ENCODE measurements around the gene PCDHB8.
"Not testable (repeated sequence)": the region's sequence is repeated elsewhere in the genome, so short reads cannot be mapped to it uniquely, and the experiment has no call there.

PCDHB8 gene

DNA sequence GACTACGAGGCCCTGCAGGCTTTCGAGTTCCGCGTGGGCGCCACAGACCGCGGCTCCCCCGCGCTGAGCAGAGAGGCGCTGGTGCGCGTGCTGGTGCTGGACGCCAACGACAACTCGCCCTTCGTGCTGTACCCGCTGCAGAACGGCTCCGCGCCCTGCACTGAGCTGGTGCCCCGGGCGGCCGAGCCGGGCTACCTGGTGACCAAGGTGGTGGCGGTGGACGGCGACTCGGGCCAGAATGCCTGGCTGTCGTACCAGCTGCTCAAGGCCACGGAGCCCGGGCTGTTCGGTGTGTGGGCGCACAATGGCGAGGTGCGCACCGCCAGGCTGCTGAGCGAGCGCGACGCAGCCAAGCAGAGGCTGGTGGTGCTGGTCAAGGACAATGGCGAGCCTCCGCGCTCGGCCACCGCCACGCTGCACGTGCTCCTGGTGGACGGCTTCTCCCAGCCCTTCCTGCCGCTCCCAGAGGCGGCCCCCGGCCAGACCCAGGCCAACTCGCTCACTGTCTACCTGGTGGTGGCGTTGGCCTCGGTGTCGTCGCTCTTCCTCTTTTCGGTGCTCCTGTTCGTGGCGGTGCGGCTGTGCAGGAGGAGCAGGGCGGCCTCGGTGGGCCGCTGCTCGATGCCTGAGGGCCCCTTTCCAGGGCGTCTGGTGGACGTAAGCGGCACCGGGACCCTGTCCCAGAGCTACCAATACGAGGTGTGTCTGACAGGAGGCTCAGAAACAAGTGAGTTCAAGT lies 6.7 kb downstream of the PCDHB8 start:
- not testable (repeated sequence) for DNase-seq

- no peak for DNase-seq
Measured at GRCh38 chr5:141186897-141187512, 9.4 kb downstream of the PCDHB8 start, which contains the start of gene PCDHB9. Gene PCDHB9, plus strand, starts transcription at chr5:141187161. Its CDS starts 158 bp downstream, at chr5:141187319.

DNA sequence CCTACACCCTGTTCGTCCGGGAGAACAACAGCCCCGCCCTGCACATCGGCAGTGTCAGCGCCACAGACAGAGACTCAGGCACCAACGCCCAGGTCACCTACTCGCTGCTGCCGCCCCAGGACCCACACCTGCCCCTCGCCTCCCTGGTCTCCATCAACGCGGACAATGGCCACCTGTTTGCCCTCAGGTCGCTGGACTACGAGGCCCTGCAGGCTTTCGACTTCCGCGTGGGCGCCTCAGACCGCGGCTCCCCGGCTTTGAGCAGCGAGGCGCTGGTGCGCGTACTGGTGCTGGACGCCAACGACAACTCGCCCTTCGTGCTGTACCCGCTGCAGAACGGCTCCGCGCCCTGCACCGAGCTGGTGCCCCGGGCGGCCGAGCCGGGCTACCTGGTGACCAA lies 11.1 kb downstream of the PCDHB8 start:
- not testable (repeated sequence) for DNase-seq

DNA sequence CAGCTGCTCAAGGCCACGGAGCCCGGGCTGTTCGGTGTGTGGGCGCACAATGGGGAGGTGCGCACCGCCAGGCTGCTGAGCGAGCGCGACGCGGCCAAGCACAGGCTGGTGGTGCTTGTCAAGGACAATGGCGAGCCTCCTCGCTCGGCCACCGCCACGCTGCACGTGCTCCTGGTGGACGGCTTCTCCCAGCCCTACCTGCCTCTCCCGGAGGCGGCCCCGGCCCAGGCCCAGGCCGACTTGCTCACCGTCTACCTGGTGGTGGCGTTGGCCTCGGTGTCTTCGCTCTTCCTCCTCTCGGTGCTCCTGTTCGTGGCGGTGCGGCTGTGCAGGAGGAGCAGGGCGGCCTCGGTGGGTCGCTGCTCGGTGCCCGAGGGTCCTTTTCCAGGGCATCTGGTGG lies 11.5 kb downstream of the PCDHB8 start:
- DNase-seq, result not testable (repeated sequence)

DNA sequence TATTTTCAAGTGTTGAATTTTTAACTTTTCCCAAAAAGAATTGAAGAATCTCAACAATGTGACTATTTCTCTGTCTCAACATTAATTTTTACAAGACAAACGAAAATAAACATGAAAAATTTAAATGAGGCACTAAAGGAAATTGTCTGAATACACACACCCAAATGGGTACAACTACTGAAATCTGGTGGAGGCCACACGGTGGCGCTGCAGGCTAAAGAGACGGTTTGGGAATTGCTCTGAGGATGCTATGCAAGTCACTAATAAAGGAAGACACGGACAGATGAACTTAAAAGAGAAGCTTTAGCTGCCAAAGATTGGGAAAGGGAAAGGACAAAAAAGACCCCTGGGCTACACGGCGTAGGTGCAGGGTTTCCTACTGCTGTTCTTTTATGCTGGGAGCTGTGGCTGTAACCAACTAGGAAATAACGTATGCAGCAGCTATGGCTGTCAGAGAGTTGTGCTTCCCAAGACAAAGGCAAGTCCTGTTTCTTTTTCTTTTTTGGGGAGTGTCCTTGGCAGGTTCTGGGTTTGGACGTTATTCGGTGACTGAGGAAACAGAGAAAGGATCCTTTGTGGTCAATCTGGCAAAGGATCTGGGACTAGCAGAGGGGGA lies 14.6 kb downstream of the PCDHB8 start, which contains the start of gene PCDHB10:
Gene PCDHB10 (plus strand): TSS at position 244 of the 616 bp plus-strand sequence. CDS start 200 bp downstream, at position 444.
- DNase-seq, result no peak

DNA sequence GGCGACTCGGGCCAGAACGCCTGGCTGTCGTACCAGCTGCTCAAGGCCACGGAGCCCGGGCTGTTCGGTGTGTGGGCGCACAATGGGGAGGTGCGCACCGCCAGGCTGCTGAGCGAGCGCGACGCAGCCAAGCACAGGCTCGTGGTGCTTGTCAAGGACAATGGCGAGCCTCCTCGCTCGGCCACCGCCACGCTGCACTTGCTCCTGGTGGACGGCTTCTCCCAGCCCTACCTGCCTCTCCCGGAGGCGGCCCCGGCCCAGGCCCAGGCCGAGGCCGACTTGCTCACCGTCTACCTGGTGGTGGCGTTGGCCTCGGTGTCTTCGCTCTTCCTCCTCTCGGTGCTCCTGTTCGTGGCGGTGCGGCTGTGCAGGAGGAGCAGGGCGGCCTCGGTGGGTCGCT lies 16.7 kb downstream of the PCDHB8 start:
- not testable (repeated sequence) for DNase-seq

DNA sequence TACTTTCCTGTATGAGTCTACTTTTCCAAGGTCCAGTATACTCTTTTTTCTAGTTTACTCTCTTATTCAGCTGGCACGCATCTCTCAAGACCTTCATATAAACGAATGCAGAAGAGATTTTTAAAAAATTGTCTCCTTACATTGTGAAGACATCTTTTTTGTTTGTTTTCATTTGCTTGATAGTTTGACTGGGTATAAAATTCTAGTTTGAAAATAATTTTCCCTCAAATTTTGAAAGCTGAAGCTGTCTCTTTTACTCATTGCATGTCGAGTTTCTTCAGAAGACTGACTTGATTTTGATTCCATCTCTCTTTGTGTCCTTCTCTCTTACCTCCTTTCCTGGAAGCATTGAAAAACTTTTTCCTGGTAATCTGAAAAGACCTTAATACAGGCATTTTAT lies 18.8 kb downstream of the PCDHB8 start:
- DNase-seq, result no peak

DNA sequence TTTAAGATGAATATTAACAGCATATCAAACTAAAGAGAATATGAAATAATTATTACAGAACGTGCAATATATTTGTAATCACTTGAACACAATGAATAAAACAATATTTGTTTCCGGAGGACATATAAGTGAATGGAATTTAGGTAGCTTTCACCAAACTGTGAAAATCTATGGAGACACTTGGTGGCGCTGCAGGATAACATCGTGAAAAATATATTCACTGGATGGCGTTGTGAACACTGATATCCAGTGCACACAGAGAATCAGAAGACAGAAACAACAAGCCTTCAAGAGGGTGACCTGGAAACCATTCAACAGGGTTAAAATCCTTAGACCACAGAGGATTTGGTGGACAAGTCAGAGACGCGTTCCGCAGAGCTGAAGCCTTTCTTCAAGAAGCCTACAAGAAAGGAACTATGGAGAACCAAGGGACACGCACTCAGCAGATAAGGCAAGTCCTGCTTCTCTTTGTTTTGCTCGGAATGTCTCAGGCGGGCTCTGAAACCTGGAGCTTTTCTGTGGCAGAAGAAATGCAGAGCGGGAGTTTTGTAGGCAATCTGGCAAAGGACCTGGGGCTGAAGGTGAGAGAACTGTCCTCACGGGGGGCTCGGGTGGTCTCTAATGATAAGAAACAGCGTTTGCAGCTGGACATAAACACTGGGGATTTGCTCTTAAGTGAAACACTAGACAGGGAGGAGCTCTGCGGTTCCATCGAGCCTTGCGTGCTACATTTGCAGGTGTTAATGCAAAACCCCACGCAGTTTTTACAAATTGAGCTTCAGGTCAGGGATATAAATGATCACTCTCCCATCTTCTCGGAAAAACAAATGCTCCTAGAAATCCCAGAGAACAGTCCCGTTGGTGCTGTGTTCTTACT lies 22.0 kb downstream of the PCDHB8 start, which contains the start of gene PCDHB11:
Gene PCDHB11 (plus strand): TSS at position 269 of the 877 bp plus-strand sequence. CDS start 148 bp downstream, at position 417.
- no peak for DNase-seq

- DNase-seq, result not testable (repeated sequence)
Measured at GRCh38 chr5:141201126-141201525, 23.5 kb downstream of the PCDHB8 start.

DNA sequence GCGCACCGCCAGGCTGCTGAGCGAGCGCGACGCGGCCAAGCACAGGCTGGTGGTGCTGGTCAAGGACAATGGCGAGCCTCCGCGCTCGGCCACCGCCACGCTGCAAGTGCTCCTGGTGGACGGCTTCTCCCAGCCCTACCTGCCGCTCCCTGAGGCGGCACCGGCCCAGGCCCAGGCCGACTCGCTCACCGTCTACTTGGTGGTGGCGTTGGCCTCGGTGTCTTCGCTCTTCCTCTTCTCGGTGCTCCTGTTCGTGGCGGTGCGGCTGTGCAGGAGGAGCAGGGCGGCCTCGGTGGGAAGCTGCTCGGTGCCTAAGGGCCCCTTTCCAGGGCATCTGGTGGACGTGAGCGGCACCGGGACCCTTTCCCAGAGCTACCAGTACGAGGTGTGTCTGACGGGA lies 24.1 kb downstream of the PCDHB8 start:
- DNase-seq, result not testable (repeated sequence)

DNA sequence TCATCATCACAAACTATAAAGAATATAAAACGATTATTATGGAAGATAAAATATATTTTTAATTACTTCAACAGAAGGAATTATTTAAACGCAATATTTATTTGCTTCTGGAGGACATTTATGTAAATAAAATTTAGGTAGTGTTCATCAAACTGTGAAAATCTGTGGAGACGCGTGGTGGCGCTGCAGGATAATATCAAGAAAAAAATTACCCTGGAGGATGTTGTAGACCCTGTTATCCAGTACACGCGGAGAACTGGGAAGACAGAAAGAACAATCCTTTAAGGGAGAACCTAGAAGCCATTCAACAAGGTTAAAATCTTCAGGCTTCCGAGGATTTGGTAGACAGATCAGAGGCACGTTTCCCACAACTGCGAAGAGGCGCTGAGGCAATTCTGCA lies 30.9 kb downstream of the PCDHB8 start, which contains the start of gene PCDHB12:
Gene PCDHB12 (plus strand): TSS at position 242 of the 400 bp plus-strand sequence. CDS start 189 bp downstream, outside the sequence.
- DNase-seq, result no peak

DNA sequence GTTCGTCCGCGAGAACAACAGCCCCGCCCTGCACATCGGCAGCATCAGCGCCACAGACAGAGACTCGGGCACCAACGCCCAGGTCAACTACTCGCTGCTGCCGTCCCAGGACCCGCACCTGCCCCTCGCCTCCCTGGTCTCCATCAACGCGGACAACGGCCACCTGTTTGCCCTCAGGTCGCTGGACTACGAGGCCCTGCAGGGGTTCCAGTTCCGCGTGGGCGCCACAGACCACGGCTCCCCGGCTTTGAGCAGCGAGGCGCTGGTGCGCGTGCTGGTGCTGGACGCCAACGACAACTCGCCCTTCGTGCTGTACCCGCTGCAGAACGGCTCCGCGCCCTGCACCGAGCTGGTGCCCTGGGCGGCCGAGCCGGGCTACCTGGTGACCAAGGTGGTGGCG lies 32.7 kb downstream of the PCDHB8 start:
- DNase-seq, result not testable (repeated sequence)

DNA sequence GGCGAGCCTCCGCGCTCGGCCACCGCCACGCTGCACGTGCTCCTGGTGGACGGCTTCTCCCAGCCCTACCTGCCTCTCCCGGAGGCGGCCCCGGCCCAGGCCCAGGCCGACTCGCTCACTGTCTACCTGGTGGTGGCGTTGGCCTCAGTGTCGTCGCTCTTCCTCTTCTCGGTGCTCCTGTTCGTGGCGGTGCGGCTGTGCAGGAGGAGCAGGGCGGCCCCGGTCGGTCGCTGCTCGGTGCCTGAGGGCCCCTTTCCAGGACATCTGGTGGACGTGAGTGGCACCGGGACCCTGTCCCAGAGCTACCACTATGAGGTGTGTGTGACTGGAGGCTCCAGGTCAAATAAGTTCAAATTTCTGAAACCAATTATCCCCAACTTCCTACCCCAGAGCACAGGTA lies 33.3 kb downstream of the PCDHB8 start:
- DNase-seq, result not testable (repeated sequence)

- DNase-seq, result peak; percentile 48
Measured at GRCh38 chr5:141213656-141214339, 36.2 kb downstream of the PCDHB8 start, which contains the start of gene PCDHB13. Gene PCDHB13, plus strand, starts transcription at chr5:141213919. Its CDS starts 205 bp downstream, at chr5:141214124.

DNA sequence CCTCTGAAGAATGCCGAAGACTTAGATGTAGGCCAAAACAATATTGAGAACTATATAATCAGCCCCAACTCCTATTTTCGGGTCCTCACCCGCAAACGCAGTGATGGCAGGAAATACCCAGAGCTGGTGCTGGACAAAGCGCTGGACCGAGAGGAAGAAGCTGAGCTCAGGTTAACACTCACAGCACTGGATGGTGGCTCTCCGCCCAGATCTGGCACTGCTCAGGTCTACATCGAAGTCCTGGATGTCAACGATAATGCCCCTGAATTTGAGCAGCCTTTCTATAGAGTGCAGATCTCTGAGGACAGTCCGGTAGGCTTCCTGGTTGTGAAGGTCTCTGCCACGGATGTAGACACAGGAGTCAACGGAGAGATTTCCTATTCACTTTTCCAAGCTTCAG lies 37.0 kb downstream of the PCDHB8 start:
- DNase-seq, result not testable (repeated sequence)

GRCh38 chr5:141215504-141215903 lies 37.9 kb downstream of the PCDHB8 start:
- not testable (repeated sequence) for DNase-seq

DNA sequence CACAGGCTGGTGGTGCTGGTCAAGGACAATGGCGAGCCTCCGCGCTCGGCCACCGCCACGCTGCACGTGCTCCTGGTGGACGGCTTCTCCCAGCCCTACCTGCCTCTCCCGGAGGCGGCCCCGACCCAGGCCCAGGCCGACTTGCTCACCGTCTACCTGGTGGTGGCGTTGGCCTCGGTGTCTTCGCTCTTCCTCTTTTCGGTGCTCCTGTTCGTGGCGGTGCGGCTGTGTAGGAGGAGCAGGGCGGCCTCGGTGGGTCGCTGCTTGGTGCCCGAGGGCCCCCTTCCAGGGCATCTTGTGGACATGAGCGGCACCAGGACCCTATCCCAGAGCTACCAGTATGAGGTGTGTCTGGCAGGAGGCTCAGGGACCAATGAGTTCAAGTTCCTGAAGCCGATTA lies 38.4 kb downstream of the PCDHB8 start:
- not testable (repeated sequence) for DNase-seq

- DNase-seq, result no peak
Measured at GRCh38 chr5:141223112-141223783, 45.7 kb downstream of the PCDHB8 start, which contains the start of gene PCDHB14. Gene PCDHB14, plus strand, starts transcription at chr5:141223343. Its CDS starts 163 bp downstream, at chr5:141223506.

GRCh38 chr5:141224844-141225243 lies 47.3 kb downstream of the PCDHB8 start:
- DNase-seq, result not testable (repeated sequence)

DNA sequence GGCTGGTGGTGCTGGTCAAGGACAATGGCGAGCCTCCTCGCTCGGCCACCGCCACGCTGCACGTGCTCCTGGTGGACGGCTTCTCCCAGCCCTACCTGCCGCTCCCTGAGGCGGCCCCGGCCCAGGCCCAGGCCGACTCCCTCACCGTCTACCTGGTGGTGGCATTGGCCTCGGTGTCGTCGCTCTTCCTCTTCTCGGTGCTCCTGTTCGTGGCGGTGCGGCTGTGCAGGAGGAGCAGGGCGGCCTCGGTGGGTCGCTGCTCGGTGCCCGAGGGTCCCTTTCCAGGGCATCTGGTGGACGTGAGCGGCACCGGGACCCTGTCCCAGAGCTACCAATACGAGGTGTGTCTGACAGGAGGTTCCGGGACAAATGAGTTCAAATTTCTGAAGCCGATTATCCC lies 47.8 kb downstream of the PCDHB8 start:
- DNase-seq, result not testable (repeated sequence)
